Activated gamma-delta T cell treated with anti-CD3 and anti-CD28 coated beads, Interleukin-2, amount 50 U/mL, for 16 hours (primary cell): Measurements from ENCODE around the gene MATN4.

Experiments used
- DNase-seq: peaks from one replicate; pipeline ENCODE4 v3.0.0-alpha.2; 2020; ENCODE audit warnings: low read depth

MATN4 gene

DNA sequence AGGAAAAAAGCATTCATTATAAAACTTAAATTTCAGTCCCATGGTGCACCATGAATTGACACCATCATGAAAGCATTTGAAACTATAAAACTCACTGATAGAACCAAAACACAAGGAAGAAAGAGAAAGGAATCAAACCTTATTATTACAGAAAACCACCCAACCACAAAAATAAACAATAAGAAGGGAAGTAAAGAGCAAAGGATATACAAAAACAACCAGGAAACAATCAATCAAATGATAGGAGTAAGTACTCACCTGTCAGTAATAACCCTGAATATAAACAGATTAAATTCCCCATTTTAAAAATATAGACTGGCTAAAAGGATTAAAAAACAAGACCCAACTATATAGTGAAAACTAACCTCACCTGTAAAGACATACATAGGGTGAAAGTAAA is 59.5 kb downstream of the MATN4 start:
- no peak for DNase-seq

DNA sequence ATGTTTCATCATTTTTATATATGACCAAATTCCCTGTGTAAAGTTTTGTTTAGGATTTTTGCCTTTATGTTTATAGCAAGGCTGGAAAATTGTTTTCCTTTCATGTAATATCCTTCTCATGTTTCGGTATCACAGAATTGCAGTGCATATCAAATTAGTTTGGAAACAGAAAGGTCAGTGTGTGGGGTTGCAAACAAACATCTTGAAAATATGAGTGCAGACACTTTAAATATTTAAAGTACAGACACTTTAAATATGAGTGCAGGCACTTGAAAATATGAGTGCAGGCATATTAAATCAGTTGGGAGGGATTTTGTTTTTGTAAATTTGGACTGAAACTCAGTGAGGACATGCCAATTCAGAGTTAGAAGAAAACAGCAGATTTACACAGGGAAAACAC is 60.2 kb downstream of the MATN4 start:
- DNase-seq, result no peak

DNA sequence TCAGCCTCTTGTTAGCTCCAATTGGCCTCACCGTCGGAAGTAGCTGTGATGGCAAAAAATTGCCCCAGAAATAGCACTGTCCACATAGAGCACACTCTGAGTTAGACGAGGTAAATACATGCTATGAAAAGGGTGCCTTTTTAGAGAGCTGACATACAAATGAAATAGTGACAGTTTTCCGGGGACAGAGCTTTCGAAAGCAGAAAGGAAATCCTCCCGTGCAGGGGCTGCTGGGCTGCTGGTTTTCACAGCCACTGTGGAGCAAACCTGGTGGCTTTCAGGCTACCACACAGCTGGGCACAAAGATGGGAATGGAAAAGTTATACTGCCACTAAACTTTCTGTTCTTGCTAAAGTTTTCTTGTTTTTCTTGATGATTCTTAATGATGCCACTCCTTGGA is 62.0 kb downstream of the MATN4 start:
- no peak for DNase-seq
